Right lobe of liver (tissue), 4 donors: Measurements from ENCODE around the gene ERCC6L2.

ENCODE experiments used
- POLR2A ChIP-seq: fragments of 450-650 bp; IDR thresholded peaks from one replicate; pipeline ENCODE4 v1.6.1; 2017; ENCODE audit warnings: antibody characterized with exemption, mild to moderate bottlenecking
- TF ChIP-seq, protein P1 (sequence below), 4 donors: fragments of 200-600 bp in 3 of 4; fragments of 450-650 bp in 1 of 4; IDR thresholded peaks; one replicate each; pipeline versions ENCODE4 v1.5.1 to v1.8.0; 2016 to 2022; ENCODE audit warnings: antibody characterized with exemption in 4 of 4, mild to moderate bottlenecking in 2 of 4
- donor health status: DM: no; HTN: no; CAD: no.
- donor health status: DM: no; HTN: no; CAD: no.
- donor health status: DM: no; HTN: yes; CAD: no.

DNA sequence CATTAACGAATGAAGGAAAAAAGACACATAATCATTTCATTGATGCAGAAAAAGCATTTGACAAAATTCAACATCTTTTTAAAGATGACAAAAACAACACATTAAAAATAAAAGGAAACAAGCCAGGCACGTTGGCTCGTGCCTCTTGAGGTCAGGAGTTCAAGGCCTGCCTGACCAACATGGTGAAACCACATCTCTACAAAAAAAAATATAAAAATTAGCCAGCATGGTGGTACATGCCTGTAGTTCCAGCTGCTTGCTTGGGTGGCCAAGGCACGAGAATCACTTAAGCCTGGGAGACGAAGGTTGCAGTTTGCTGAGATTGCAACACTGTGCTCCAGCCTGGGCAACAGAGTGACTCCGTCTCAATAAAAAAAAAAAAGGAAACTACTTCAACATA is 77.0 kb downstream of the ERCC6L2 start:
- TF ChIP-seq, protein P1, sequence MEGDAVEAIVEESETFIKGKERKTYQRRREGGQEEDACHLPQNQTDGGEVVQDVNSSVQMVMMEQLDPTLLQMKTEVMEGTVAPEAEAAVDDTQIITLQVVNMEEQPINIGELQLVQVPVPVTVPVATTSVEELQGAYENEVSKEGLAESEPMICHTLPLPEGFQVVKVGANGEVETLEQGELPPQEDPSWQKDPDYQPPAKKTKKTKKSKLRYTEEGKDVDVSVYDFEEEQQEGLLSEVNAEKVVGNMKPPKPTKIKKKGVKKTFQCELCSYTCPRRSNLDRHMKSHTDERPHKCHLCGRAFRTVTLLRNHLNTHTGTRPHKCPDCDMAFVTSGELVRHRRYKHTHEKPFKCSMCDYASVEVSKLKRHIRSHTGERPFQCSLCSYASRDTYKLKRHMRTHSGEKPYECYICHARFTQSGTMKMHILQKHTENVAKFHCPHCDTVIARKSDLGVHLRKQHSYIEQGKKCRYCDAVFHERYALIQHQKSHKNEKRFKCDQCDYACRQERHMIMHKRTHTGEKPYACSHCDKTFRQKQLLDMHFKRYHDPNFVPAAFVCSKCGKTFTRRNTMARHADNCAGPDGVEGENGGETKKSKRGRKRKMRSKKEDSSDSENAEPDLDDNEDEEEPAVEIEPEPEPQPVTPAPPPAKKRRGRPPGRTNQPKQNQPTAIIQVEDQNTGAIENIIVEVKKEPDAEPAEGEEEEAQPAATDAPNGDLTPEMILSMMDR (IDR thresholded peaks at IDR 0.05) = no peak
- no peak for TF ChIP-seq POLR2A
